Caco-2 (cell line): ENCODE results near the gene IDI1. TPM values are rescaled to one million over a fixed set of nuclear protein-coding genes. Genes with fewer than 3 reads are reported as not detected.

Experiments
- BruUV-seq: library from RNA; stranded (reverse); fragments of 400-500 nt; replicated peaks from 2 replicates; lab custom pipeline; 2021; lab: Mats Ljungman, UMichigan
- CTCF ChIA-PET: fragments of 300-600 bp; sonication (Branson Sonifier 250); formaldehyde crosslinking; loops from one replicate; lab custom pipeline; 2022; ENCODE audit warnings: antibody characterized with exemption; lab: Charles Lee
- POLR2A ChIA-PET: fragments of 300-600 bp; sonication (Branson Sonifier 250); formaldehyde crosslinking; loops from one replicate; lab custom pipeline; 2022; ENCODE audit warnings: antibody characterized with exemption; lab: Charles Lee
- DNase-seq, 2 experiments: peaks; one replicate each; pipeline versions ENCODE4 v3.0.0 to v3.0.0-alpha.2; 2020 to 2022
- H3K27me3 ChIP-seq: replicated peaks from 2 replicates; pipeline ENCODE4 v1.6.0; 2011; ENCODE audit warnings: low read length; ENCODE audit not compliant: control insufficient read depth, insufficient read depth
- H3K36me3 ChIP-seq: 2 replicates; pipeline ENCODE4 v1.5.1; 2011; ENCODE audit warnings: low read length; ENCODE audit not compliant: control insufficient read depth, insufficient read depth
- H3K4me1 ChIP-seq: fragments of 250-450 bp; sonication (Bioruptor Pico); 2 replicates; pipeline ENCODE4 v1.5.1; 2020; ENCODE audit warnings: mild to moderate bottlenecking
- H3K4me3 ChIP-seq: 2 replicates; pipeline ENCODE4 v1.5.1; 2011; ENCODE audit warnings: low read depth, mild to moderate bottlenecking, control low read depth, low read length
- H3K9me3 ChIP-seq: fragments of 250-450 bp; sonication (Bioruptor Pico); 2 replicates; pipeline ENCODE4 v1.5.1; 2020; ENCODE audit warnings: mild to moderate bottlenecking, moderate library complexity
- H3K27ac Mint-ChIP-seq: one replicate; pipeline ENCODE4 v1.8.0; 2022; ENCODE audit warnings: mixed read lengths; ENCODE audit not compliant: unreplicated experiment
- H3K27me3 Mint-ChIP-seq: one replicate; pipeline ENCODE4 v1.8.0; 2022; ENCODE audit warnings: mixed read lengths; ENCODE audit not compliant: insufficient read depth, unreplicated experiment
- H3K36me3 Mint-ChIP-seq: one replicate; pipeline ENCODE4 v1.8.0; 2022; ENCODE audit warnings: mild to moderate bottlenecking, mixed read lengths; ENCODE audit not compliant: insufficient read depth, unreplicated experiment
- H3K4me1 Mint-ChIP-seq: one replicate; pipeline ENCODE4 v1.8.0; 2022; ENCODE audit warnings: low read depth, mixed read lengths; ENCODE audit not compliant: unreplicated experiment
- H3K4me3 Mint-ChIP-seq: one replicate; pipeline ENCODE4 v1.8.0; 2022; ENCODE audit warnings: mild to moderate bottlenecking, moderate library complexity, mixed read lengths; ENCODE audit not compliant: unreplicated experiment
- H3K9me3 Mint-ChIP-seq: one replicate; pipeline ENCODE4 v1.8.0; 2022; ENCODE audit warnings: mixed read lengths; ENCODE audit not compliant: unreplicated experiment
- CTCF ChIP-seq, 2 experiments: fragments of 200-600 bp in 1 of 2; IDR thresholded peaks; 1 replicate in 1 of 2; 2 replicates in 1 of 2; pipeline versions ENCODE4 v1.5.1 to v1.8.0; 2011 to 2022; ENCODE audit warnings: antibody characterized with exemption in 1 of 2, control low read depth in 1 of 2, inconsistent platforms in 1 of 2, low read depth in 1 of 2, low read length in 1 of 2, mild to moderate bottlenecking in 1 of 2, moderate library complexity in 1 of 2; ENCODE audit not compliant: insufficient read depth in 1 of 2, severe bottlenecking in 1 of 2, unreplicated experiment in 1 of 2
- intact Hi-C: fragments of 100-400 bp; cut with micrococcal nuclease; formaldehyde crosslinking; loops from one replicate; pipeline ENCODE4 v1.10.0; 2022; ENCODE audit not compliant: unreplicated experiment
- total RNA-seq: library from RNA; stranded (reverse); gene quantifications from 2 replicates; pipeline ENCODE4 v1.2.3, GENCODE V29; 2022

Gene IDI1
- total RNA-seq, 1 experiment from 2014 or later = 133 TPM

- no TSS peak for BruUV-seq
- peak in 1 of 2 experiments; percentile 26 for DNase-seq
- peak overlapping the region; percentile 11 for H3K27ac Mint-ChIP-seq
- no peaks in the 10 kb centered on the region for H3K27me3 ChIP-seq
- no peak overlapping the region for H3K4me3 ChIP-seq
- peaks cover 100% of the 10 kb centered on the region for H3K36me3 Mint-ChIP-seq
- H3K4me1 Mint-ChIP-seq = no peaks in the 10 kb centered on the region
- no peak overlapping the region for H3K4me3 Mint-ChIP-seq
- no peaks in the 10 kb centered on the region for H3K9me3 Mint-ChIP-seq
- no peaks in the 10 kb centered on the region for H3K9me3 ChIP-seq
- CTCF ChIA-PET = no interaction called here
- peaks cover 16% of the 10 kb centered on the region for H3K36me3 ChIP-seq
- no peak for TF ChIP-seq CTCF (IDR thresholded peaks at IDR 0.05; ENCODE audit: insufficient read depth in 1 of 2, low read depth in 1 of 2, low read length in 1 of 2, severe bottlenecking in 1 of 2, unreplicated experiment in 1 of 2)
- no peaks in the 10 kb centered on the region for H3K4me1 ChIP-seq
- intact Hi-C loops = no loop called here
- POLR2A ChIA-PET = no interaction called here
- H3K27me3 Mint-ChIP-seq = no peaks in the 10 kb centered on the region
Measured at GRCh38 chr10:1009071-1009494, 39.8 kb downstream of the IDI1 start.

GRCh38 chr10:1007583-1007982 lies 41.3 kb downstream of the IDI1 start:
- Mint-ChIP-seq H3K27me3 (no peaks in the 10 kb centered on the region), H3K4me1 (no peaks in the 10 kb centered on the region), H3K36me3 (peaks cover 100% of the 10 kb centered on the region), H3K9me3 (no peaks in the 10 kb centered on the region), H3K27ac (no peak overlapping the region), H3K4me3 (no peak overlapping the region)
- Histone ChIP-seq H3K4me1 (no peaks in the 10 kb centered on the region), H3K9me3 (no peaks in the 10 kb centered on the region), H3K4me3 (no peak overlapping the region), H3K36me3 (peaks cover 21% of the 10 kb centered on the region), H3K27me3 (no peaks in the 10 kb centered on the region)
- ChIA-PET POLR2A (interaction anchor here (0.6 kb wide), 2 partner anchors 13 to 34 kb away, joined by 4 to 6 read pairs; no protein-coding TSS in a partner anchor), CTCF (no interaction called here)
- BruUV-seq = no TSS peak
- TF ChIP-seq CTCF (IDR thresholded peaks at IDR 0.05; ENCODE audit: insufficient read depth in 1 of 2, low read depth in 1 of 2, low read length in 1 of 2, severe bottlenecking in 1 of 2, unreplicated experiment in 1 of 2) = no peak
- intact Hi-C loops = no loop called here
- DNase-seq = no peak

GRCh38 chr10:1006573-1006972 lies 42.3 kb downstream of the IDI1 start:
- Mint-ChIP-seq H3K27ac (no peak overlapping the region), H3K9me3 (no peaks in the 10 kb centered on the region), H3K4me3 (no peak overlapping the region), H3K27me3 (no peaks in the 10 kb centered on the region), H3K4me1 (no peaks in the 10 kb centered on the region), H3K36me3 (peaks cover 100% of the 10 kb centered on the region)
- Histone ChIP-seq H3K4me3 (no peak overlapping the region), H3K9me3 (no peaks in the 10 kb centered on the region), H3K4me1 (no peaks in the 10 kb centered on the region), H3K27me3 (no peaks in the 10 kb centered on the region), H3K36me3 (peaks cover 20% of the 10 kb centered on the region)
- BruUV-seq = no TSS peak
- ChIA-PET POLR2A (no interaction called here), CTCF (no interaction called here)
- DNase-seq = peak in 1 of 2 experiments; percentile 27
- no peak for TF ChIP-seq CTCF (IDR thresholded peaks at IDR 0.05; ENCODE audit: insufficient read depth in 1 of 2, low read depth in 1 of 2, low read length in 1 of 2, severe bottlenecking in 1 of 2, unreplicated experiment in 1 of 2)
- intact Hi-C loops = no loop called here
